Neural crest cell (in vitro differentiated cells): Measurements from ENCODE around the gene DBR1. TPM values are rescaled to one million over a fixed set of nuclear protein-coding genes. Genes with fewer than 3 reads are reported as not detected.

Experiments used
- DNase-seq: peaks from one replicate; pipeline ENCODE4 v3.0.0; 2021; ENCODE audit warnings: low read depth, mixed read lengths, low spot score
- H3K27ac Mint-ChIP-seq: one replicate; pipeline ENCODE4 v1.8.0; 2021; ENCODE audit warnings: mild to moderate bottlenecking, mixed read lengths; ENCODE audit not compliant: unreplicated experiment
- H3K27me3 Mint-ChIP-seq: 2 replicates; pipeline ENCODE4 v1.8.0; 2021; ENCODE audit warnings: low read depth, mild to moderate bottlenecking, mixed read lengths
- H3K36me3 Mint-ChIP-seq: 2 replicates; pipeline ENCODE4 v1.8.0; 2021; ENCODE audit warnings: low read depth, mild to moderate bottlenecking, mixed read lengths
- H3K4me1 Mint-ChIP-seq: 2 replicates; pipeline ENCODE4 v1.8.0; 2021; ENCODE audit warnings: mixed read lengths
- H3K4me3 Mint-ChIP-seq: one replicate; pipeline ENCODE4 v1.8.0; 2021; ENCODE audit warnings: mild to moderate bottlenecking, mixed read lengths
- H3K9me3 Mint-ChIP-seq: 2 replicates; pipeline ENCODE4 v1.8.0; 2021; ENCODE audit warnings: mixed read lengths
- total RNA-seq: library from RNA; stranded (reverse); gene quantifications from 2 replicates; pipeline ENCODE4 v1.2.1, GENCODE V29; 2021
- TF ChIP-seq, protein P1 (sequence below): fragments of 200-600 bp; sonication (generic); conservative IDR thresholded peaks from 2 replicates; pipeline ENCODE4 v1.5.0; 2021; ENCODE audit warnings: antibody characterized with exemption, mild to moderate bottlenecking

The DBR1 gene
- total RNA-seq, 1 donor from 2014 or later: 25.6 TPM

DNA sequence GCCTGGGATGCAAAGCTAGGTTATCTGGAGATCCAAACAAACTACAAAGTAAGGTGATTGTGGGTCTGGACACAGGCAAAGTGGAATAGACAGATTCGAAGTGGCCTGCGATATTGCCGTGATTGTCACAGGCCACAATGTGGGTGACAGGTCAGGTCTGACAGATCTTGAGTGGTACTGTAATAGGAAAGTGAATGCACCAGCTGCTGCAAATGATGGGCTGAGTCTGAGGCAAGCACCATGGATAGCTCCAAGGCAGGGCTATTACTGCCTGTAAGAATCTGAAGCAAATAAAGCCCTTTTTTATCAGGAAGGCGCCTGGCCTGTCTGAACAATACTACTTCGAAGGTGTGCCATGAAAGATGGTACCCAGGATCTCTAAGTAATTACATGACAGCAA, 22.3 kb upstream of the DBR1 start:
- H3K27ac Mint-ChIP-seq: no peak overlapping the region
- H3K36me3 Mint-ChIP-seq: peaks cover 7% of the 10 kb centered on the region

DNA sequence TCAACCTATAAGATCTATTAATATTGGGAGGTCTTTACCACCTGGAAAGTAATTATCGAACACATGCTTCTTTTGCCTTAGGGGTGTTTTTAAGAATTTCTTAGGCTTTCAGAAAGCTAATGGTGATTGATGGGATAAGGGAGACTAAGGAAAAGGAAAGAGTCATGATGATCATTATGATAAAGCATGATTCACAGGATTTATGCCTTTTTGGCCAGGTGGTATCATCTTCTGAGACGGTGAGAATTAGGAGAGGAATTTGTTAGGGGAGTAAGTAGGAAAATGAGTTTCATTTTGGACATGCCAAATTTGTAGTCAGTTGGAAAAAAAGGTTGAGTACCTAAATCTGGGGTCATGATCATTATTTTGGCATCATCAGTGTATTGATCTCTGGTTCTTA, 21.3 kb upstream of the DBR1 start:
- Mint-ChIP-seq H3K9me3 (peaks cover 4% of the 10 kb centered on the region), H3K4me3 (no peak overlapping the region), H3K27me3 (no peaks in the 10 kb centered on the region)

More for the DNA sequence above, 22.3 kb upstream of the DBR1 start:
- no peak for DNase-seq
- no peaks in the 10 kb centered on the region for H3K27me3 Mint-ChIP-seq
- no peaks in the 10 kb centered on the region for H3K9me3 Mint-ChIP-seq
- TF ChIP-seq, protein P1, sequence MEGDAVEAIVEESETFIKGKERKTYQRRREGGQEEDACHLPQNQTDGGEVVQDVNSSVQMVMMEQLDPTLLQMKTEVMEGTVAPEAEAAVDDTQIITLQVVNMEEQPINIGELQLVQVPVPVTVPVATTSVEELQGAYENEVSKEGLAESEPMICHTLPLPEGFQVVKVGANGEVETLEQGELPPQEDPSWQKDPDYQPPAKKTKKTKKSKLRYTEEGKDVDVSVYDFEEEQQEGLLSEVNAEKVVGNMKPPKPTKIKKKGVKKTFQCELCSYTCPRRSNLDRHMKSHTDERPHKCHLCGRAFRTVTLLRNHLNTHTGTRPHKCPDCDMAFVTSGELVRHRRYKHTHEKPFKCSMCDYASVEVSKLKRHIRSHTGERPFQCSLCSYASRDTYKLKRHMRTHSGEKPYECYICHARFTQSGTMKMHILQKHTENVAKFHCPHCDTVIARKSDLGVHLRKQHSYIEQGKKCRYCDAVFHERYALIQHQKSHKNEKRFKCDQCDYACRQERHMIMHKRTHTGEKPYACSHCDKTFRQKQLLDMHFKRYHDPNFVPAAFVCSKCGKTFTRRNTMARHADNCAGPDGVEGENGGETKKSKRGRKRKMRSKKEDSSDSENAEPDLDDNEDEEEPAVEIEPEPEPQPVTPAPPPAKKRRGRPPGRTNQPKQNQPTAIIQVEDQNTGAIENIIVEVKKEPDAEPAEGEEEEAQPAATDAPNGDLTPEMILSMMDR: no peak
- H3K4me1 Mint-ChIP-seq: peaks cover 15% of the 10 kb centered on the region
- no peak overlapping the region for H3K4me3 Mint-ChIP-seq

DNA sequence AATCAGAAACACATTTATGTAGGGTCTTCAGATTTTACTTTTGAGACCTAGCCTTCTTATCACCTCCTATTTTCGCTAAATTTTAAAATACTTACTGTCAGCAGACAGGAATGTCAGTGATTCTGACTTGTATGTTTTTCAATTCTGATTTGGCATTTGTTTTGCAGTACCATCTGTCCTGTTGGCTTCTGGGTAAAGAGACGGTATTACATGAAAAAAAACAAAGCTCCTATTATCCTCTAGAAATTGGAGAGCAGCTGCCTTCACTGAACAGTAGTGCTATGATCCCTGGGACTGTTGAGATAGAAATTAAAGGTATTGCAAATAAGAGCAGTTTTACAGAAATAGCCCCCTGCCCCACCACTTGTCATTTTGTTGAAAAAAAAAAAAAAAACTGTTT, 20.8 kb upstream of the DBR1 start:
- Mint-ChIP-seq H3K4me1 (peaks cover 19% of the 10 kb centered on the region), H3K4me3 (no peak overlapping the region), H3K27ac (no peak overlapping the region), H3K9me3 (peaks cover 4% of the 10 kb centered on the region), H3K27me3 (no peaks in the 10 kb centered on the region), H3K36me3 (peaks cover 13% of the 10 kb centered on the region)
- TF ChIP-seq, protein P1: no peak
- DNase-seq: no peak

More for the DNA sequence above, 21.3 kb upstream of the DBR1 start:
- no peak overlapping the region for H3K27ac Mint-ChIP-seq
- TF ChIP-seq, protein P1: no peak
- peaks cover 19% of the 10 kb centered on the region for H3K4me1 Mint-ChIP-seq
- peaks cover 13% of the 10 kb centered on the region for H3K36me3 Mint-ChIP-seq
- DNase-seq: no peak

DNA sequence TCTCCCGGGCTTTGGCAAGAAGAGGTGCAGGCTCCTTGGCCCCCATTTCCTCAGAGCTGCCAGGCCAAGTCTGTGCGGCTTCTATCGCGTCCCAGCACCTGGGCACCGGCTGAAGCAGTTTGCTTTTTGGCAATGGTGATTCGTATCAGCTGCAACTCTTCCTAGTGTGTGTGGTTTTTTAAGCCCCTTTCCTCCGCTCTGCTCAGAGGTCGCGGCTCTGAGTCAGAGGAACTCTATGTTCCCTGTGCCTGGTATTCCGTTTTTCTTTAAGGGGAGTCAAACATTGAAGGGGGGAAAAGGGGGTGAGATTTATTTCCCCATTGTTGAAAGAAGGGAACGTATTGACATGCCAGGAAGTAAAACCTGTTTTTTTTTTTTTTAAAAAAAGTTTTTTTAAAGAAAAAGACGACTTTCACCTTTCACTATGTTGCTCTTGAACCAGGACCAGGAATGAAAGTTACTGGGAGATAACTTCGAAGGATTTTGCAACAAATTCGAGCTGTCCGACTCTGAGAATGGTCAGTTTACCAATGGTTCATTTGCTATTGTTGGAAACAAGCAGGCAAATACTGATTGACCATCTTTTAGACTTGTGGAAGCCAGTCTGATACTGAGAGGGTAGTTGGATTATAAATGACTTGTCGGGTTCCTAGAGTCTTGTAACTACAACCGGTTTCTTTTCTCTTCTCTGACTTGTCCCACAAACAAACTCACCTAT, 13.5 kb upstream of the DBR1 start:
- Mint-ChIP-seq H3K4me3 (peak overlapping the region; percentile 98), H3K4me1 (peaks cover 38% of the 10 kb centered on the region)

DNA sequence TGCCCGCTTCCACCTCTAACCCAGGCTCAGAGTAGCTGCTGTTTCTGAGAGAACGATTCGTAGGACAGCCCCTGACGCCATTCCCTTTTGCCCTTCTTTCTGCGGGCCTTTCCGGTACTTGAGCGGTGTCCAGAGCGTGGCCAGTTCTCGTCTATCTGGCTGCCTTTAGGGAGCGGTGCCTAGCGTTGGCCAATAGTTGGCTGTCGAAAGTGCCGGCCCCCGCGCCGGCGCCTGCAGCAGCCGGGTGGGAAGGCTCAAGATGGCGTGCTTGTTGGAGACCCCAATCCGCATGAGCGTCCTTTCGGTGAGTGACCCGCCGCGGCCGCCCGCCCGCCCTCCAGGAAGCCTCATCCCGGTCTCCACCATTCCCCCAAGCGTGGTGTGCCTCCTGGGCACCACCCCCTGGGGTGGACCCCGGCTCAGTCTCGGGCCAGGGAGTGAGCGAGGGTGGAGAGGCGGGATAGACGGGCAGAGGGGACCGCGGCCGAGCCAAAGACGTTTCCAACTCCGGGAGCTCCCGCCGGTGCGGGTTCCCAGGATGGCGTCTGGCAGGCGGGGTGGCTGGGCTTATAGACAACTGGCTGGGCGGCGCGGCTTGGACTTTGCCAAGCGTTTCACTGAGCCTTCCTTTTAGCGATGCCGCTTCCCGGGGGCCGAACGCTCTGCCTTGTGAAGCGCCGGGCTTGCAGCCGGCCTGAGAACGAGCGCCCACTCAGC, 12.7 kb upstream of the DBR1 start, which contains the start of gene ARMC8:
TSS of gene ARMC8 (plus strand) at position 6 of the 717 bp plus-strand sequence. CDS start at position 260, 254 bp downstream.
- peak; percentile 48 for DNase-seq
- Mint-ChIP-seq H3K4me3 (peak within 1 kb of the TSS; percentile 98), H3K36me3 (peaks cover 6% of the 10 kb centered on the region), H3K27ac (peak within 1 kb of the TSS; percentile 100), H3K4me1 (peaks cover 38% of the 10 kb centered on the region), H3K27me3 (peaks cover 42% of the 10 kb centered on the region), H3K9me3 (peaks cover 4% of the 10 kb centered on the region)
- TF ChIP-seq, protein P1: no peak

More for the DNA sequence above, 13.5 kb upstream of the DBR1 start:
- Mint-ChIP-seq H3K27ac (peak overlapping the region; percentile 93), H3K9me3 (peaks cover 4% of the 10 kb centered on the region), H3K27me3 (peaks cover 35% of the 10 kb centered on the region), H3K36me3 (peaks cover 6% of the 10 kb centered on the region)
- DNase-seq: no peak
- TF ChIP-seq, protein P1: no peak
